Stimulated activated effector memory CD8-positive, alpha-beta T cell treated with anti-CD3 and anti-CD28 coated beads, Interleukin-12 subunit alpha, Interleukin-12 subunit beta, amount 100 ng/mL, for 72 hours (primary cell): ENCODE data around the gene TMEM178B.

ENCODE experiments used
- ATAC-seq: fragments of 150-1000 bp; cut with Tn5 transposase; 2 replicates; pipeline ENCODE4 v1.10.0; 2021
- DNase-seq, 2 donors: peaks; one replicate each; pipeline ENCODE4 v3.0.0; 2021 to 2022; ENCODE audit warnings: low spot score in 2 of 2
- H3K27ac Mint-ChIP-seq: one replicate; pipeline ENCODE4 v1.8.0; 2022; ENCODE audit warnings: mild to moderate bottlenecking, mixed read lengths
- H3K36me3 Mint-ChIP-seq: one replicate; pipeline ENCODE4 v1.8.0; 2022; ENCODE audit warnings: mild to moderate bottlenecking, mixed read lengths
- H3K4me1 Mint-ChIP-seq: one replicate; pipeline ENCODE4 v1.8.0; 2022; ENCODE audit warnings: mixed read lengths
- H3K4me3 Mint-ChIP-seq: one replicate; pipeline ENCODE4 v1.8.0; 2022; ENCODE audit warnings: mild to moderate bottlenecking, mixed read lengths
- H3K9me3 Mint-ChIP-seq: one replicate; pipeline ENCODE4 v1.8.0; 2022; ENCODE audit warnings: mixed read lengths

Gene TMEM178B

GRCh38 chr7:141359262-141359661 lies 285.4 kb downstream of the TMEM178B start:
- Mint-ChIP-seq H3K27ac (no peak overlapping the region), H3K36me3 (no peaks in the 10 kb centered on the region), H3K4me1 (no peaks in the 10 kb centered on the region), H3K9me3 (no peaks in the 10 kb centered on the region), H3K4me3 (no peak overlapping the region)
- no peak for ATAC-seq
- DNase-seq = no peak

- no peak for DNase-seq
- no peak overlapping the region for H3K4me3 Mint-ChIP-seq
- H3K27ac Mint-ChIP-seq = no peak overlapping the region
- H3K9me3 Mint-ChIP-seq = no peaks in the 10 kb centered on the region
- ATAC-seq = no peak
- no peaks in the 10 kb centered on the region for H3K4me1 Mint-ChIP-seq
- no peaks in the 10 kb centered on the region for H3K36me3 Mint-ChIP-seq
Measured at GRCh38 chr7:141359740-141360415, 286.0 kb downstream of the TMEM178B start.

GRCh38 chr7:141360416-141360760 lies 286.5 kb downstream of the TMEM178B start:
- no peaks in the 10 kb centered on the region for H3K9me3 Mint-ChIP-seq
- ATAC-seq = no peak
- no peaks in the 10 kb centered on the region for H3K36me3 Mint-ChIP-seq
- no peaks in the 10 kb centered on the region for H3K4me1 Mint-ChIP-seq
- no peak overlapping the region for H3K27ac Mint-ChIP-seq
- no peak overlapping the region for H3K4me3 Mint-ChIP-seq
- DNase-seq = no peak

GRCh38 chr7:141360803-141361202 lies 286.9 kb downstream of the TMEM178B start:
- Mint-ChIP-seq H3K4me3 (no peak overlapping the region), H3K36me3 (no peaks in the 10 kb centered on the region), H3K27ac (no peak overlapping the region), H3K4me1 (no peaks in the 10 kb centered on the region), H3K9me3 (no peaks in the 10 kb centered on the region)
- no peak for DNase-seq
- ATAC-seq = no peak

GRCh38 chr7:141361479-141361878 lies 287.6 kb downstream of the TMEM178B start:
- no peaks in the 10 kb centered on the region for H3K4me1 Mint-ChIP-seq
- no peak for ATAC-seq
- no peak for DNase-seq
- no peaks in the 10 kb centered on the region for H3K9me3 Mint-ChIP-seq
- H3K27ac Mint-ChIP-seq = no peak overlapping the region
- H3K36me3 Mint-ChIP-seq = no peaks in the 10 kb centered on the region
- no peak overlapping the region for H3K4me3 Mint-ChIP-seq

- DNase-seq = no peak
- Mint-ChIP-seq H3K36me3 (no peaks in the 10 kb centered on the region), H3K9me3 (no peaks in the 10 kb centered on the region), H3K4me3 (no peak overlapping the region), H3K27ac (no peak overlapping the region), H3K4me1 (no peaks in the 10 kb centered on the region)
- ATAC-seq = no peak
Measured at GRCh38 chr7:141361960-141362359, 288.1 kb downstream of the TMEM178B start.

- Mint-ChIP-seq H3K4me3 (no peak overlapping the region), H3K27ac (no peak overlapping the region), H3K4me1 (no peaks in the 10 kb centered on the region), H3K9me3 (no peaks in the 10 kb centered on the region), H3K36me3 (no peaks in the 10 kb centered on the region)
- ATAC-seq = no peak
- DNase-seq = no peak
Measured at GRCh38 chr7:141362580-141363435, 288.9 kb downstream of the TMEM178B start.

GRCh38 chr7:141363748-141364147 lies 289.9 kb downstream of the TMEM178B start:
- Mint-ChIP-seq H3K4me3 (no peak overlapping the region), H3K27ac (no peak overlapping the region), H3K9me3 (no peaks in the 10 kb centered on the region), H3K36me3 (no peaks in the 10 kb centered on the region), H3K4me1 (no peaks in the 10 kb centered on the region)
- no peak for DNase-seq
- ATAC-seq = no peak

GRCh38 chr7:141366091-141366621 lies 292.3 kb downstream of the TMEM178B start:
- no peak for ATAC-seq
- no peaks in the 10 kb centered on the region for H3K36me3 Mint-ChIP-seq
- H3K9me3 Mint-ChIP-seq = no peaks in the 10 kb centered on the region

GRCh38 chr7:141369422-141369821 lies 295.6 kb downstream of the TMEM178B start:
- Mint-ChIP-seq H3K4me1 (no peaks in the 10 kb centered on the region), H3K4me3 (no peak overlapping the region), H3K27ac (no peak overlapping the region), H3K9me3 (no peaks in the 10 kb centered on the region), H3K36me3 (no peaks in the 10 kb centered on the region)
- ATAC-seq (no peak), DNase-seq (no peak)

More at GRCh38 chr7:141366091-141366621, 292.3 kb downstream of the TMEM178B start:
- Mint-ChIP-seq H3K27ac (no peak overlapping the region), H3K4me1 (no peaks in the 10 kb centered on the region), H3K4me3 (no peak overlapping the region)
- no peak for DNase-seq

- ATAC-seq (no peak), DNase-seq (no peak)
- Mint-ChIP-seq H3K27ac (no peak overlapping the region), H3K4me1 (no peaks in the 10 kb centered on the region), H3K9me3 (no peaks in the 10 kb centered on the region), H3K36me3 (no peaks in the 10 kb centered on the region), H3K4me3 (no peak overlapping the region)
Measured at GRCh38 chr7:141370178-141370577, 296.3 kb downstream of the TMEM178B start.

GRCh38 chr7:141370650-141371049 lies 296.8 kb downstream of the TMEM178B start:
- DNase-seq (no peak), ATAC-seq (no peak)
- Mint-ChIP-seq H3K36me3 (no peaks in the 10 kb centered on the region), H3K4me3 (no peak overlapping the region), H3K4me1 (no peaks in the 10 kb centered on the region), H3K9me3 (no peaks in the 10 kb centered on the region), H3K27ac (no peak overlapping the region)

- no peaks in the 10 kb centered on the region for H3K36me3 Mint-ChIP-seq
- no peak overlapping the region for H3K4me3 Mint-ChIP-seq
- DNase-seq (no peak), ATAC-seq (no peak)
- no peak overlapping the region for H3K27ac Mint-ChIP-seq
- no peaks in the 10 kb centered on the region for H3K4me1 Mint-ChIP-seq
- no peaks in the 10 kb centered on the region for H3K9me3 Mint-ChIP-seq
Measured at GRCh38 chr7:141374425-141374824, 300.6 kb downstream of the TMEM178B start.

GRCh38 chr7:141375442-141375841 lies 301.6 kb downstream of the TMEM178B start:
- H3K9me3 Mint-ChIP-seq = no peaks in the 10 kb centered on the region
- no peaks in the 10 kb centered on the region for H3K36me3 Mint-ChIP-seq
- no peaks in the 10 kb centered on the region for H3K4me1 Mint-ChIP-seq
- no peak overlapping the region for H3K4me3 Mint-ChIP-seq
- no peak overlapping the region for H3K27ac Mint-ChIP-seq
- DNase-seq (no peak), ATAC-seq (no peak)

GRCh38 chr7:141377906-141378305 lies 304.0 kb downstream of the TMEM178B start:
- no peak for ATAC-seq

GRCh38 chr7:141378405-141378804 lies 304.5 kb downstream of the TMEM178B start:
- Mint-ChIP-seq H3K27ac (no peak overlapping the region), H3K4me1 (no peaks in the 10 kb centered on the region), H3K9me3 (no peaks in the 10 kb centered on the region), H3K4me3 (no peak overlapping the region), H3K36me3 (no peaks in the 10 kb centered on the region)
- DNase-seq (no peak), ATAC-seq (no peak)

More at GRCh38 chr7:141377906-141378305, 304.0 kb downstream of the TMEM178B start:
- Mint-ChIP-seq H3K4me1 (no peaks in the 10 kb centered on the region), H3K36me3 (no peaks in the 10 kb centered on the region), H3K27ac (no peak overlapping the region), H3K9me3 (no peaks in the 10 kb centered on the region), H3K4me3 (no peak overlapping the region)
- DNase-seq = no peak
